Nephron progenitor cell (in vitro differentiated cells): Measurements from ENCODE around the gene SOCS6.

Experiments used
- DNase-seq: peaks from one replicate; pipeline ENCODE4 v3.0.0; 2021
- H3K27ac Mint-ChIP-seq: 2 replicates; pipeline ENCODE4 v1.8.0; 2021; ENCODE audit warnings: mild to moderate bottlenecking, moderate library complexity, mixed read lengths
- H3K27me3 Mint-ChIP-seq: 2 replicates; pipeline ENCODE4 v1.8.0; 2021; ENCODE audit warnings: mild to moderate bottlenecking, low read depth, mixed read lengths; ENCODE audit not compliant: poor library complexity
- H3K36me3 Mint-ChIP-seq: 2 replicates; pipeline ENCODE4 v1.8.0; 2021; ENCODE audit warnings: low read depth, mixed read lengths
- H3K4me1 Mint-ChIP-seq: 2 replicates; pipeline ENCODE4 v1.8.0; 2021; ENCODE audit warnings: mixed read lengths
- H3K4me3 Mint-ChIP-seq: 2 replicates; pipeline ENCODE4 v1.8.0; 2021; ENCODE audit warnings: mild to moderate bottlenecking, moderate library complexity, mixed read lengths
- H3K9me3 Mint-ChIP-seq: 2 replicates; pipeline ENCODE4 v1.8.0; 2021; ENCODE audit warnings: mild to moderate bottlenecking, moderate library complexity, mixed read lengths
- TF ChIP-seq, protein P1 (sequence below): fragments of 200-600 bp; sonication (generic); IDR thresholded peaks from 2 replicates; pipeline ENCODE4 v1.5.0; 2021; ENCODE audit warnings: antibody characterized with exemption

The SOCS6 gene

DNA sequence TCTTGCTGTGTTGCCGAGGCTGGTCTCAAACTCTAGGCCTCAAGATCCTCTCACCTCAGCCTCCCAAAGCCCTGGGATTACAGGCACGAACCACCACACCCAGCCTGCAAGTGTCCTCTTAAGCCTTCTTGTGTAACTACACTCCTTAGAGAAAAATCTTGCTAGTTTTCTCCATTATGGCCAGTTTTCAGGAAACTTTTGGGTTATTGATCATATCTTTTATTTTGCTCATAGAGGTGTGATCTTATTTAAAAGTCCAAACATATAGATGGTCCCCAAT lies 2.4 kb downstream of the SOCS6 start:
- Mint-ChIP-seq H3K27me3 (peaks cover 1% of the 10 kb centered on the region), H3K36me3 (peaks cover 13% of the 10 kb centered on the region), H3K4me1 (peaks cover 62% of the 10 kb centered on the region), H3K9me3 (no peaks in the 10 kb centered on the region), H3K27ac (peak overlapping the region; percentile 72), H3K4me3 (peak overlapping the region; percentile 95)
- DNase-seq = no peak
- TF ChIP-seq, protein P1, sequence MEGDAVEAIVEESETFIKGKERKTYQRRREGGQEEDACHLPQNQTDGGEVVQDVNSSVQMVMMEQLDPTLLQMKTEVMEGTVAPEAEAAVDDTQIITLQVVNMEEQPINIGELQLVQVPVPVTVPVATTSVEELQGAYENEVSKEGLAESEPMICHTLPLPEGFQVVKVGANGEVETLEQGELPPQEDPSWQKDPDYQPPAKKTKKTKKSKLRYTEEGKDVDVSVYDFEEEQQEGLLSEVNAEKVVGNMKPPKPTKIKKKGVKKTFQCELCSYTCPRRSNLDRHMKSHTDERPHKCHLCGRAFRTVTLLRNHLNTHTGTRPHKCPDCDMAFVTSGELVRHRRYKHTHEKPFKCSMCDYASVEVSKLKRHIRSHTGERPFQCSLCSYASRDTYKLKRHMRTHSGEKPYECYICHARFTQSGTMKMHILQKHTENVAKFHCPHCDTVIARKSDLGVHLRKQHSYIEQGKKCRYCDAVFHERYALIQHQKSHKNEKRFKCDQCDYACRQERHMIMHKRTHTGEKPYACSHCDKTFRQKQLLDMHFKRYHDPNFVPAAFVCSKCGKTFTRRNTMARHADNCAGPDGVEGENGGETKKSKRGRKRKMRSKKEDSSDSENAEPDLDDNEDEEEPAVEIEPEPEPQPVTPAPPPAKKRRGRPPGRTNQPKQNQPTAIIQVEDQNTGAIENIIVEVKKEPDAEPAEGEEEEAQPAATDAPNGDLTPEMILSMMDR = no peak

DNA sequence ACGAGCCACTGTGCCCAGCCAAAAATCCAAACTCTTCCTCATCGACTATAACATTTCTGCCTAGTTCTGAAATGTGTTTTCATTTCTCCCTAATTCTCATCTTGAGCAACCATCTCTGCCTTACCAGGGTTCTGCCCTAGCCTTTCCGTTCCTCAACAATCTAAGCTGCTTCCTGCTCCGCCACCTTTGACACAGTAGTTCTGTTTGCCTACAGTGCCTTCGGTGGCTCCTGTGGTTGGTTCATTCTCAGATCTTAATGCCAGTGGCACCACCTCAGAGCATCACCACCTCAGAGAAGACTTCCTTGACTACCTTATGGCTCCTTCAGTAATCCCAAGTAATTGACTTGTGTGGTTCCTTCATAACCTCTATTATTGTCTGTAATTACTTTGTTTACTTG lies 3.8 kb downstream of the SOCS6 start:
- H3K9me3 Mint-ChIP-seq = no peaks in the 10 kb centered on the region
- H3K27ac Mint-ChIP-seq = peak overlapping the region; percentile 55
- H3K36me3 Mint-ChIP-seq = peaks cover 13% of the 10 kb centered on the region
- peaks cover 73% of the 10 kb centered on the region for H3K4me1 Mint-ChIP-seq
- peak overlapping the region; percentile 60 for H3K4me3 Mint-ChIP-seq
- DNase-seq = no peak
- TF ChIP-seq, protein P1 = no peak
- no peaks in the 10 kb centered on the region for H3K27me3 Mint-ChIP-seq

DNA sequence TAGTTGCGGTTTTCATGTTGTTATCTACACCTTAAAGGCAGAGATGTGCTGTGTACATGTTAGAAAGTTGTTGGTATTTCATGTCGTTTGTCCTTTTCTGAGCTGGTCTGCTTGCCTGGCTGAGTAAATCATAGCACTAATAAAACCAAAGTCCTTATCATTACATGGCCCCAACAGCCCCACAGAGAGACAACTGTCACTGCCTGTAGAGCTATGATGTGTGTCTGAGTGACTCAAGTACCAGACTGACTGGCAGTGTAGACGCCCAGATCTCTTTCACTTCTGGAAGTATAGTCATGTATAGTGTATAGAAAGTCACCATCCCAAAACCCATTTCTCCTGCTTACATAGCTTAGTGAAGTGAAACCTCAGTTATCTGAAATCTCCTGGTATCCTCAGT lies 4.3 kb downstream of the SOCS6 start:
- no peak overlapping the region for H3K4me3 Mint-ChIP-seq
- peaks cover 13% of the 10 kb centered on the region for H3K36me3 Mint-ChIP-seq
- no peaks in the 10 kb centered on the region for H3K27me3 Mint-ChIP-seq
- TF ChIP-seq, protein P1 = no peak
- no peaks in the 10 kb centered on the region for H3K9me3 Mint-ChIP-seq
- peak overlapping the region; percentile 71 for H3K27ac Mint-ChIP-seq
- peaks cover 69% of the 10 kb centered on the region for H3K4me1 Mint-ChIP-seq
- no peak for DNase-seq

DNA sequence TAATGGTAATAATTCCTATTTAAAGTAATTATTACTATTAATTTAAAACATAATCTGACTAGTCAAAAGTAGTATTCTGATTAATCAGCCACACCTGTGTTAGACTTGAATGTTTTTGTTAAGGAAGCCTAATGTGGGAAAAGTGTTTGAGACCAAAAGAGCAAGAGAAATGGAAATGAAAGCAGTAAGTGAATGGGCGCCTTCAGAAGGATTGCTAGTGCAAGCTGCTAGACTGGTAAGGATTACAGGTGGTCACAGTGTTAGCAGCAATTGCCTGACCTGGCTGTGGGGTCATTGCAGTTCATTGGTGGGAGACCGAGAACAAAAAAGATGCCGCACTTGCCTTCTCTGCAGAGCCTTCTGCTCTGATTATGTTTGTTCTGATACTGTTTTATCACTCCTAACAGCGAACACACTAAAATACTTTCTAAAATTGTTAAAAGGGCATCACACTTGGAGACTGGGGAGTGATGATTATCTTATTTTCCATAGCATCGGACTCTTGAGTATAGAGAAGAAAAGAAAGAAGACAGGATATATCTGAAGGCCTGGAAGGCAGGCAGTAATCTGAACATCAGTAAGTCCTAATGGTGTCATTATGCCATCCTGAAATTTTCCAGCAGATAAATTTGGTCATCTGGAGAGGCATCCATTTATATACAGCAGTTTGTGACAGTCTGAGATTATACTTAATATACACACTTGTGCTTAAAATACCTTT lies 5.8 kb downstream of the SOCS6 start:
- peaks cover 69% of the 10 kb centered on the region for H3K4me1 Mint-ChIP-seq
- no peak overlapping the region for H3K4me3 Mint-ChIP-seq
- no peaks in the 10 kb centered on the region for H3K27me3 Mint-ChIP-seq
- peaks cover 6% of the 10 kb centered on the region for H3K9me3 Mint-ChIP-seq
- H3K27ac Mint-ChIP-seq = peak overlapping the region; percentile 90
- TF ChIP-seq, protein P1 = no peak
- H3K36me3 Mint-ChIP-seq = peaks cover 25% of the 10 kb centered on the region
- no peak for DNase-seq

DNA sequence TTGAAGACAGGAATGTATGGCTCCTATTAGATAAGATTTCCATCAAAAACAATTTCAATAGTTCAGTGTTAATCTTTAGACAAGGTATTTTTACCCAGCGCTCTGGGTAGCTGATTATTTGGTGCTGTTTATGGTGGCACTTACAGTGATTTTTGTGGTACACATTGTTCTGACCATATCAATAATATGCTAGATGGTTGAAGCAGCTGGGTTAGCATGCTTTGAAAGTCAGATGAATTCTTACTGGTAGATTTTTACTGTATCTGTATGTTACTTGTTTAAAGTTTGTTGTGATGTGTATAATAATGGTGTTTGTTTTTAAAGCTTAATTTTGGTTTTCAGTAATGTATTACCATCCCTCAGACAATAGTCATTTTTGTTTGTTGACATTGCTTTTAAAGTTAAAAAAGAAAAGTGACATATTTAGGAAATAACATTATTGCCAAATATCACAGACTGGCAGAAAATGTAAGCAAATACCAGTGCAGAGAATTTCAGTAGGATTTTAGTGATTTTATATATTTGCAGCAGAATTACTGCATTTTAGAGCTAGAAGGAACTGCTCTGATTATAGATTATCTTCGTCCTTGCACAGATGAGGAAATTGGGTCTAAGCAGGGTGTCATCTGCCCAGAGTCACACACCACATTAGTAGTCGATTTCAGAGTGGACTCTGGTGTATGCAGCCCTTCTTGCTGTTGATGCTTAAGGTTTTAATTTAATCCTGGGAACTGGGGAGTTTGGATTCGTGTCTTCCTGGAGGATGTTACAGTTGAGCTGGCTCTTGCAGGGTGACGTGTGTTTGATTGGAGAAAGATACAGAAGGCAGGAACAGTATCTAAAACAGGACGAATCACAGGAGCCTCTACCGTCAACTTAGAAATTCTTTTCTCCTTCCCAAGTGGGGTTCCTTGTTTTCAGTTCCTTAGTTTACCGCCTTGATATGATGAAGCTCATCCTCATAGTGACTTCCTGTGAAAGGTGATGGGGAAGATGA lies 6.6 kb downstream of the SOCS6 start:
- Mint-ChIP-seq H3K27me3 (no peaks in the 10 kb centered on the region), H3K27ac (peak overlapping the region; percentile 88), H3K36me3 (peaks cover 32% of the 10 kb centered on the region), H3K4me1 (peaks cover 66% of the 10 kb centered on the region), H3K4me3 (no peak overlapping the region), H3K9me3 (peaks cover 6% of the 10 kb centered on the region)
- TF ChIP-seq, protein P1 = no peak
- DNase-seq = no peak
